ENCODE measurements around the gene CPM. TPM values are rescaled to one million over a fixed set of nuclear protein-coding genes. Genes with fewer than 3 reads are reported as not detected.

CPM gene
- total RNA-seq, 1 experiment from 2014 or later = 0.89 TPM

- CTCF ChIA-PET = no interaction called here
- H3K9me3 Mint-ChIP-seq (ENCODE audit: unreplicated experiment) = no peaks in the 10 kb centered on the region
- BruUV-seq (replicated peaks) = no TSS peak
- POLR2A ChIA-PET = no interaction called here
- no peak overlapping the region for H3K4me3 Mint-ChIP-seq (ENCODE audit: unreplicated experiment)
- intact Hi-C loops (cut with micrococcal nuclease) = no loop called here
- no peak for TF ChIP-seq CTCF (IDR thresholded peaks at IDR 0.05; ENCODE audit: unreplicated experiment)
- no peaks in the 10 kb centered on the region for H3K27me3 Mint-ChIP-seq (ENCODE audit: insufficient read depth, unreplicated experiment)
- no peak overlapping the region for H3K27ac Mint-ChIP-seq (ENCODE audit: low read depth, unreplicated experiment)
- H3K4me1 Mint-ChIP-seq (ENCODE audit: insufficient read depth, unreplicated experiment) = peaks cover 28% of the 10 kb centered on the region
- no peaks in the 10 kb centered on the region for H3K36me3 Mint-ChIP-seq (ENCODE audit: insufficient read depth, unreplicated experiment)
- no peak for DNase-seq (ENCODE audit: unreplicated experiment)
Observed at GRCh38 chr12:68975811-68976210, 42.8 kb upstream of the CPM start.

DNA sequence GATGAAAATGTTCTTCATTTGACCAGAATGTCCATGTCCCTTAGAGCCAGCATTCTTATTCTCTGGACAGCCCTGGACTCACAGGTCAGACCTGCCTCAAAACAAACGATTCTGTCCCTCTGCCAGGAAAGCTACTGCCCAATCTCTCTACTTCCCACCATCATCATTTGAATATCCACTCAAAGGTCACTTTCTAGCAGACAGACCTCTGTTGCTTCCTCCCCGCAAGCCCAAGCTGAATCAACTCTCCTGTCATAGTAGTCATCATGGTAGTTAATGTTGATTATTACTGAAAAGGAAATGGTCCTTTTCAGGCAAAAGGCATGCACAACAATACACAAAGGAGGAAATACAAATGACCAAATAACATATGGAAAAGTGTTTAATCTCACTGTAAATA, 39.6 kb upstream of the CPM start:
- Mint-ChIP-seq H3K4me3 (ENCODE audit: unreplicated experiment) (no peak overlapping the region), H3K4me1 (ENCODE audit: insufficient read depth, unreplicated experiment) (peaks cover 17% of the 10 kb centered on the region), H3K27ac (ENCODE audit: low read depth, unreplicated experiment) (peak overlapping the region; percentile 5), H3K9me3 (ENCODE audit: unreplicated experiment) (no peaks in the 10 kb centered on the region), H3K36me3 (ENCODE audit: insufficient read depth, unreplicated experiment) (no peaks in the 10 kb centered on the region), H3K27me3 (ENCODE audit: insufficient read depth, unreplicated experiment) (no peaks in the 10 kb centered on the region)
- intact Hi-C loops (cut with micrococcal nuclease) = no loop called here
- BruUV-seq (replicated peaks) = no TSS peak
- CTCF ChIA-PET = no interaction called here
- TF ChIP-seq CTCF (IDR thresholded peaks at IDR 0.05; ENCODE audit: unreplicated experiment) = no peak
- no peak for DNase-seq (ENCODE audit: unreplicated experiment)
- POLR2A ChIA-PET = no interaction called here

- peaks cover 17% of the 10 kb centered on the region for H3K4me1 Mint-ChIP-seq (ENCODE audit: insufficient read depth, unreplicated experiment)
- CTCF ChIA-PET = interaction anchor here (0.6 to 1.3 kb wide), 4 partner anchors 10 to 649 kb away, joined by 3 to 4 read pairs (median 3); no protein-coding TSS in a partner anchor
- DNase-seq (ENCODE audit: unreplicated experiment) = peak; percentile 60
Observed at GRCh38 chr12:68971404-68971803, 38.4 kb upstream of the CPM start.

DNA sequence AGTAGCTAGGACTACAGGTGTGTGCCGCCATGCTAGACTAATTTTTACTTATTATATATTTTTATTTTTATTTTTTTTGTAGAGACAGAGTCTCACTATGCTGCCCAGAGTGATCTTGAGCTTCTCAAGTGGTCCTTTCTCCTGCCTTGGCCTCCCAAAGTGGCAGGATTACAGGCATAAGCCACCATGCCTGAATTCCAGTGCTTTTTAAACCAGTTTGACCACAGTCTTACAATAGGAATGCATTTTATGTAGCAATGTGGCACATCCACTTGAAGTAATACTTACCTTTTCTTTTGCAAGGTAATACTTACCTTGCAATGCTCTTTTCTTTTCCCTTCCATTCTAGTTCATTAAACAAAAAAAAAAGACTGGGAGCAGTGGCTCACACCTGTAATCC, 38.0 kb upstream of the CPM start:
- CTCF ChIA-PET = interaction anchor here (0.6 to 1.3 kb wide), 5 partner anchors 10 to 649 kb away, joined by 3 to 4 read pairs (median 3); no protein-coding TSS in a partner anchor
- Mint-ChIP-seq H3K9me3 (ENCODE audit: unreplicated experiment) (no peaks in the 10 kb centered on the region), H3K36me3 (ENCODE audit: insufficient read depth, unreplicated experiment) (no peaks in the 10 kb centered on the region), H3K4me3 (ENCODE audit: unreplicated experiment) (peak overlapping the region; percentile 58), H3K27me3 (ENCODE audit: insufficient read depth, unreplicated experiment) (no peaks in the 10 kb centered on the region), H3K27ac (ENCODE audit: low read depth, unreplicated experiment) (no peak overlapping the region), H3K4me1 (ENCODE audit: insufficient read depth, unreplicated experiment) (peaks cover 17% of the 10 kb centered on the region)
- BruUV-seq (replicated peaks) = no TSS peak
- DNase-seq (ENCODE audit: unreplicated experiment) = no peak
- POLR2A ChIA-PET = interaction anchor here (0.6 to 1.7 kb wide), 4 partner anchors 36 to 96 kb away, joined by 3 to 6 read pairs (median 4); no protein-coding TSS in a partner anchor
- intact Hi-C loops (cut with micrococcal nuclease) = loop anchor here (2.0 kb wide), 1 partner anchor 100 kb away; no protein-coding TSS in a partner anchor
- TF ChIP-seq CTCF (IDR thresholded peaks at IDR 0.05; ENCODE audit: unreplicated experiment) = no peak

More at GRCh38 chr12:68971404-68971803, 38.4 kb upstream of the CPM start:
- Mint-ChIP-seq H3K9me3 (ENCODE audit: unreplicated experiment) (no peaks in the 10 kb centered on the region), H3K27me3 (ENCODE audit: insufficient read depth, unreplicated experiment) (no peaks in the 10 kb centered on the region), H3K36me3 (ENCODE audit: insufficient read depth, unreplicated experiment) (no peaks in the 10 kb centered on the region), H3K4me3 (ENCODE audit: unreplicated experiment) (peak overlapping the region; percentile 58), H3K27ac (ENCODE audit: low read depth, unreplicated experiment) (peak overlapping the region; percentile 19)
- POLR2A ChIA-PET = interaction anchor here (0.6 to 1.7 kb wide), 5 partner anchors 36 to 96 kb away, joined by 3 to 6 read pairs (median 3); no protein-coding TSS in a partner anchor
- TF ChIP-seq CTCF (IDR thresholded peaks at IDR 0.05; ENCODE audit: unreplicated experiment) = no peak
- intact Hi-C loops (cut with micrococcal nuclease) = loop anchor here (2.0 kb wide), 1 partner anchor 99 kb away; no protein-coding TSS in a partner anchor
- no TSS peak for BruUV-seq (replicated peaks)
